HepG2 (cell line): ENCODE measurements around the gene MAP3K2. TPM values are rescaled to one million over a fixed set of nuclear protein-coding genes. Genes with fewer than 3 reads are reported as not detected.
A peak's percentile ranks its signal among the peaks of the same experiment; 100 is the strongest.

ENCODE experiments used
- ATAC-seq: fragments of 200-7000 bp; cut with Tn5 transposase; 3 replicates; pipeline ENCODE4 v1.9.1; 2020; ENCODE audit warnings: mild to moderate bottlenecking, moderate library complexity
- BruUV-seq: library from RNA; stranded (reverse); fragments of 400-500 nt; replicated peaks from 2 replicates; lab custom pipeline; 2021; lab: Mats Ljungman, UMichigan
- CTCF ChIA-PET: fragments of 300-600 bp; formaldehyde crosslinking; extraction: SDS; loops from one replicate; lab custom pipeline; 2021; ENCODE audit warnings: low total read pairs, inconsistent platforms, low intra/inter-chr PET ratio; lab: Yijun Ruan, JAX
- POLR2A ChIA-PET: fragments of 350-600 bp; sonication (Branson Sonifier 250); formaldehyde crosslinking; loops from one replicate; lab custom pipeline; 2020; ENCODE audit warnings: antibody characterized with exemption, inconsistent platforms; lab: Yijun Ruan, JAX
- DNase-seq: peaks from one replicate; pipeline ENCODE4 v3.0.0-alpha.2; 2015; ENCODE audit warnings: low spot score
- FAIRE-seq: peaks from 3 replicates; lab custom pipeline; 2011; peaks lifted over from hg19 to GRCh38; lab: Jason Lieb, UNC
- H2AFZ ChIP-seq: one replicate; pipeline ENCODE4 v1.6.1; 2011; ENCODE audit warnings: low read length, inconsistent platforms
- H3K27ac ChIP-seq: fragments of 300-600 bp; 3 replicates; pipeline ENCODE4 v1.8.0; 2011; ENCODE audit warnings: mixed run types, mild to moderate bottlenecking, mixed read lengths, low read length, inconsistent platforms; ENCODE audit not compliant: insufficient read depth; ENCODE audit errors: extremely low read length
- H3K27me3 ChIP-seq, 2 experiments: fragments of 200-600 bp in 1 of 2; 2 replicates in 1 of 2; 3 replicates in 1 of 2; pipeline versions ENCODE4 v1.6.0 to v1.8.0; 2011; ENCODE audit warnings: low read length in 2 of 2, mild to moderate bottlenecking in 2 of 2, moderate library complexity in 2 of 2, inconsistent platforms in 1 of 2; ENCODE audit not compliant: insufficient read depth in 2 of 2, control insufficient read depth in 1 of 2
- H3K36me3 ChIP-seq, 2 experiments: fragments of 200-600 bp in 1 of 2; replicated peaks in 1 of 2; 2 replicates in 1 of 2; 3 replicates in 1 of 2; pipeline versions ENCODE4 v1.5.1 to v1.8.0; 2011; ENCODE audit warnings: low read length in 2 of 2, inconsistent platforms in 1 of 2; ENCODE audit not compliant: insufficient read depth in 2 of 2, control insufficient read depth in 1 of 2
- H3K4me1 ChIP-seq: 2 replicates; pipeline ENCODE4 v1.5.1; 2012; ENCODE audit warnings: low read length, inconsistent platforms; ENCODE audit not compliant: insufficient read depth
- H3K4me2 ChIP-seq: 2 replicates; pipeline ENCODE4 v1.6.0; 2011; ENCODE audit warnings: low read depth, low read length, inconsistent platforms
- H3K4me3 ChIP-seq, 3 experiments: fragments of 200-600 bp in 1 of 3; sonication (generic), shearing (Covaris generic) in 1 of 3; replicated peaks in 1 of 3; 2 replicates each; pipeline ENCODE4 v1.5.1; 2011 to 2016; ENCODE audit warnings: low read length in 3 of 3, inconsistent platforms in 2 of 3, low read depth in 2 of 3, mild to moderate bottlenecking in 2 of 3, control low read depth in 1 of 3, mixed read lengths in 1 of 3; ENCODE audit not compliant: insufficient read depth in 1 of 3
- H3K79me2 ChIP-seq: one replicate; pipeline ENCODE4 v1.6.1; 2011; ENCODE audit warnings: low read length, inconsistent platforms; ENCODE audit not compliant: insufficient read depth
- H3K9ac ChIP-seq: 2 replicates; pipeline ENCODE4 v1.6.0; 2011; ENCODE audit warnings: mild to moderate bottlenecking, low read depth, low read length, inconsistent platforms; ENCODE audit not compliant: insufficient read depth
- H3K9me3 ChIP-seq: 2 replicates; pipeline ENCODE4 v1.5.1; 2012; ENCODE audit warnings: mild to moderate bottlenecking, low read length
- H4K20me1 ChIP-seq: 2 replicates; pipeline ENCODE4 v1.6.0; 2011; ENCODE audit warnings: inconsistent platforms, mild to moderate bottlenecking, low read length, moderate library complexity; ENCODE audit not compliant: insufficient read depth
- HCFC1 ChIP-seq: fragments of 150-350 bp; IDR thresholded peaks from 2 replicates; pipeline ENCODE4 v1.6.1; 2014; ENCODE audit warnings: low read depth, low read length
- IRX3 ChIP-seq: sonication (generic); formaldehyde crosslinking; IDR thresholded peaks from 2 replicates; pipeline ENCODE4 v1.8.1; 2023; ENCODE audit warnings: mild to moderate bottlenecking, low read depth, missing genetic modification reagents, borderline replicate concordance
- NR2F6 ChIP-seq, 2 experiments: IDR thresholded peaks; 2 replicates each; pipeline ENCODE4 v1.6.1; 2016; ENCODE audit warnings: antibody characterized with exemption in 1 of 2, mild to moderate bottlenecking in 1 of 2
- PHB2 ChIP-seq: fragments of 450-650 bp; IDR thresholded peaks from 2 replicates; pipeline ENCODE4 v1.6.1; 2018; ENCODE audit not compliant: partially characterized antibody
- PHF8 ChIP-seq: sonication (generic); formaldehyde crosslinking; IDR thresholded peaks from 2 replicates; pipeline ENCODE4 v1.5.0; 2020; ENCODE audit warnings: missing genetic modification reagents
- THAP11 ChIP-seq: IDR thresholded peaks from 2 replicates; pipeline ENCODE4 v1.6.1; 2016; ENCODE audit warnings: missing biosample characterization, missing genetic modification reagents
- ZNF143 ChIP-seq: sonication (generic); formaldehyde crosslinking; IDR thresholded peaks from 2 replicates; pipeline ENCODE4 v1.4.0; 2020; ENCODE audit warnings: missing genetic modification reagents
- WGBS: methylation state at CpG from one replicate; pipeline ENCODE4 v1.1.6; 2017; ENCODE audit warnings: low lambda C conversion rate; 5-methylcytosine and 5-hydroxymethylcytosine counted together
- in situ Hi-C: cut with HindIII; loops from 2 replicates; pipeline ENCODE4 v1.10.0; 2017; ENCODE audit warnings: low pct_unique_long_range_greater_than_20kb; ENCODE audit not compliant: extremely low pct_ligation_motif_present
- intact Hi-C: fragments of 100-400 bp; cut with micrococcal nuclease; formaldehyde crosslinking; loops from one replicate; pipeline ENCODE4 v1.10.0; 2022; ENCODE audit not compliant: unreplicated experiment
- polyA plus RNA-seq, 8 experiments: library from polyadenylated mRNA; depleted of rRNA in 3 of 8; stranded (reverse) in 7 of 8; unstranded in 1 of 8; fragments of >200 nt; fragmentation: Illumina TruSeq in 4 of 8; extraction: Trizol in 4 of 8; gene quantifications; 2 replicates each; pipeline versions ENCODE4 v1.2.1 to v1.2.3, GENCODE V29; 2011 to 2016; ENCODE audit warnings: low read depth in 4 of 8, missing spikeins in 1 of 8, mixed read lengths in 1 of 8; ENCODE audit not compliant: insufficient read depth in 1 of 8
- total RNA-seq, 5 experiments: library from RNA; depleted of rRNA; stranded (reverse); fragments of >200 nt; fragmentation: Illumina TruSeq; extraction: Trizol; gene quantifications; 2 replicates each; pipeline ENCODE4 v1.2.3, GENCODE V29; 2016; ENCODE audit warnings: low read depth in 1 of 5

MAP3K2 gene
- total and polyA plus RNA-seq, 2 of the 13 experiments (the other 11 are each of a cell fraction or from before 2014, with no cell fraction given): 12.2 to 37.2 TPM

GRCh38 chr2:127365211-127365643 is 22.5 kb downstream of the MAP3K2 start:
- peak; percentile 70 for ATAC-seq
- peaks cover 28% of the 10 kb centered on the region for H4K20me1 ChIP-seq
- DNase-seq: no peak
- ChIA-PET CTCF (no interaction called here), POLR2A (interaction anchor here (0.6 to 2.1 kb wide), 7 partner anchors 22 to 161 kb away, joined by 3 to 7 read pairs (median 4); partner anchors contain the start of genes ERCC3 and IWS1)
- H3K9me3 ChIP-seq: peaks cover 8% of the 10 kb centered on the region
- H3K27ac ChIP-seq: no peak overlapping the region
- no peak overlapping the region for H3K4me2 ChIP-seq
- WGBS: 85% methylated on average over 2 of the region's 2 CpGs
- H3K36me3 ChIP-seq: peaks cover 0 to 4% of the 10 kb centered on the region in 2 experiments; a peak in 1 of 5 replicates
- no peak overlapping the region for H3K9ac ChIP-seq
- H3K27me3 ChIP-seq: no peaks in the 10 kb centered on the region
- H3K79me2 ChIP-seq: peaks cover 90% of the 10 kb centered on the region
- no peak overlapping the region for H3K4me3 ChIP-seq
- FAIRE-seq: no peak
- no peak overlapping the region for H2AFZ ChIP-seq
- intact Hi-C loops: no loop called here
- no TSS peak for BruUV-seq
- TF ChIP-seq ZNF143 (CRISPR knock-in tag): peak; percentile 77
- no peak for TF ChIP-seq IRX3 (CRISPR knock-in tag)
- 0 out of 2 replicates have a peak, but pooled peaks have one; percentile 21 for TF ChIP-seq HCFC1
- TF ChIP-seq THAP11 (CRISPR knock-in tag): peak; percentile 90
- in situ Hi-C loops: no loop called here
- H3K4me1 ChIP-seq: peaks cover 17% of the 10 kb centered on the region

GRCh38 chr2:127362971-127363370 is 24.8 kb downstream of the MAP3K2 start:
- H2AFZ ChIP-seq: no peak overlapping the region
- no TSS peak for BruUV-seq
- WGBS: 96% methylated on average over 5 of the region's 5 CpGs
- no peak overlapping the region for H3K4me3 ChIP-seq
- H3K27ac ChIP-seq: no peak overlapping the region
- no peak for FAIRE-seq
- no peak overlapping the region for H3K9ac ChIP-seq
- in situ Hi-C loops (no loop called here), intact Hi-C loops (no loop called here)
- no peaks in the 10 kb centered on the region for H3K36me3 ChIP-seq
- POLR2A ChIA-PET: no interaction called here
- H3K4me1 ChIP-seq: peaks cover 32% of the 10 kb centered on the region
- peaks cover 93% of the 10 kb centered on the region for H3K79me2 ChIP-seq
- TF ChIP-seq NR2F6 (IDR thresholded peaks at IDR 0.05) (no peak), NR2F6 (CRISPR knock-in tag; IDR thresholded peaks at IDR 0.05) (no peak), PHF8 (CRISPR knock-in tag) (no peak), PHB2 (no peak)
- TF ChIP-seq, all 625 proteins: peak for 0
- no peaks in the 10 kb centered on the region for H3K9me3 ChIP-seq
- no peak overlapping the region for H3K4me2 ChIP-seq
- H4K20me1 ChIP-seq: peaks cover 21% of the 10 kb centered on the region
- H3K27me3 ChIP-seq: no peaks in the 10 kb centered on the region
- DNase-seq (no peak), ATAC-seq (no peak)
- CTCF ChIA-PET: no interaction called here
